SHP77 treated with DMSO at 0.1 percent for 48 hours (cell line): Measurements from ENCODE around the gene CDH15.

Experiments used
- DNase-seq: peaks from one replicate; lab custom pipeline; 2025; lab: John Stamatoyannopoulos, UW

CDH15 gene

GRCh38 chr16:89199241-89200123 lies 27.9 kb downstream of the CDH15 start:
- no peak for DNase-seq

DNA sequence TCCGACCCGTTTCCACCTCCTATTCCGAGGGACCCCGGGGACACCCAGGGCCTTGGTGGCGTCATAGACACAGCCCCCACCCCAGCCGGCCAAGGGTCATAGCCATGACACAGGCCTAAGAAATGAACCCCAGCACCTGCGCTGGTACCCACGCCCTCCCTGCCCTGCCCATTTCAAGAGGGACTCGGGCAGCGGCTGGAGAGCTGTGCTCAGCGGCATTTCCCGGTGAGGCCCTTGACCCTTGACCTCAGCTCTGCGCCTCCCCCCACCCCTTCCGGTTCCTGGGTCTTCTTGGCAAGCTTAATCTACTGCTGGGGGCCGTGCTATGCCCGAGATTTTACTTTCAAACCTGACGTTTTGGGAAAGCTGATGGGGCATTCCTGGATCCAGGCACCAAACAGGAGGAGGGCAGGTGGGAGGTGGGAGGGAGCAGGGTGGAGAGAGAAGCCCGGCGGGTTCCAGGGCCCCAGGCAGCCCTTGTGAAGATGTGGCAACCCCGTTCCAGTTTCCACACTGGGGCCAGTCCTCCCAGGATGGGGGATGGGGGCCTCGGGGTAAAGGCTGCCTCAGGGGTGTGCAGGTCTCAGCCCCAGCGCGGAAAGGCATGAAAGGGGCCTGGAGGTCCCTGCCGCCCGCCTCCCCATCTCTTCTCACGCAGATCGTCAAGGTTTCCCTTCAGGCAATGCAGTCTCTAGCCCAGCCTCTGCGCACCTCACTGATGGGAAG lies 28.7 kb downstream of the CDH15 start, which contains the start of gene SLC22A31:
Gene SLC22A31 (minus strand): TSS at position 414 of the 726 bp plus-strand sequence. CDS start 36 bp downstream, at position 378.
- DNase-seq: no peak

DNA sequence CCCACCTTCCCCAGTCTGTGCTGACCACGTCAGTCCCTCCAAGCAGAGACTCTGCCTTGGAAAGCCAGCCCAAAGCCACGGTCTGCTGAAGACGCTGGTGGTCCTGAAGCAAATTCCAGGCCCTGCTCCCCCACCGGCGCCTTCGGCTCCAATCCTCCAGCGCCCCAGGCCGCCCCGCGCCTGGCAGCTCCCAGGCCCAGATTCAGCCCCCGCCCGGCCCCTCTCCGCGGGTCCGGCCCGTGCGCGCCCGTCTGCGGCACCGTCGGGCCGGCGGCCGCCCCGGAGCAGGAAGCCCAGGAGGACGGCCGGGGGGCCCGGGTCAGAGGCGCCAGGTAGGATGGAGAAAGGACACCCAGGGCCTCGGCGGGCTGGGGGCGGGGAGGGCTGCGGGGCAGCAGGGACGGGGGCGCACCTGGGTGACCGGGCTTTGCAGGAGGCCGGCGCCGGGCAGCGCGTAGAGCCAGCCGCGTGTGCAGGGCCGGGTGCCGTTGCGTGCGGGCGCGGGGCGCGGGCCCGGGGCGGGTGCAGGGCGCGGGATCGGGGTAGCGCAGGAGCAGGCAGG lies 29.4 kb downstream of the CDH15 start:
- DNase-seq: no peak

DNA sequence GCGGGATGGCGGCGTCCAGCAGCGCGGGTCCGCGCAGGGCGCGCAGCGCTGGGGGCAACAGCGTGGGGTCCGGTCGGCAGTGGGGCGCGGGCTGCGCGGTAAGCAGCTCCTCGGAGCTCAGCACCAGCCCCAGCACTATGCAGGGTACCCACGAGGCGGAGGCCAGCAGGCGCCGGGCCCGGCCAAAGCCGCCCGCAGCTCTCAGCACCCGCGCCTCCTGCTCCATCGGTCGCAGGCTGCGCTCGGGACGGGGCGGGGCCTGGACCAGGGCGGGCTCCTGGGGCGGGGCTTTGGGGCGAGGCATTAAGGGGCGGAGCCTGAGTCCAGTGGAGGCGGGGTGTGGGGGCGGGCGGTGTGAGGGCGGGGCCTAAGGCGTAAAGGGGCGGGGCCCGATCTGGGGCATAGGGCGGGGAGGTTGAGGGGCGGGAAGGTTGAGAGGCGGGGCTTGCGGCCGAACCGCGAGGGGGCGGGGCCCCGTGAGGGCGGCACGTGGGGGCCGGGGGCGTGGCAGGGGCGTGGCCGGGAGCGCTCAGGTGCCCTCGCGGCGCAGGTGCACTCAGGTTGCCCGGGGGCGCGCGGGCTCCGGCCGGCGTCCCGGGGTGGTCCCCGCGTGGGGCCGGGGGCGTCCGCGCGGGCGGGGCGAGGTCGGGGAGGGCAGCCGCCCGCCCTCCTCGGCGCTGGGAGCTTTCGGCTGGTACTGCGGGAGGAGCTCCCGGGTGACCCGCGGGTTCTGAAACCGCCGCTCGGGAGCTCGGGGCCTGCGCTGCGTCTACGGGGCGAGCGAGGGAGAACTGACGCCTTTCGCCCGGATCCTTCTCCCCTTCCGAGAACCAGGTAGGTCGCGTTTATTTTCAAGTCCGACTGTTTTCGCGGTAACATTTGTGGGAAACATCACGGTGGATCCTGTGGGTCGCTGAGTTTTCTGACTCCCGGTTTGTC lies 30.2 kb downstream of the CDH15 start:
- no peak for DNase-seq

DNA sequence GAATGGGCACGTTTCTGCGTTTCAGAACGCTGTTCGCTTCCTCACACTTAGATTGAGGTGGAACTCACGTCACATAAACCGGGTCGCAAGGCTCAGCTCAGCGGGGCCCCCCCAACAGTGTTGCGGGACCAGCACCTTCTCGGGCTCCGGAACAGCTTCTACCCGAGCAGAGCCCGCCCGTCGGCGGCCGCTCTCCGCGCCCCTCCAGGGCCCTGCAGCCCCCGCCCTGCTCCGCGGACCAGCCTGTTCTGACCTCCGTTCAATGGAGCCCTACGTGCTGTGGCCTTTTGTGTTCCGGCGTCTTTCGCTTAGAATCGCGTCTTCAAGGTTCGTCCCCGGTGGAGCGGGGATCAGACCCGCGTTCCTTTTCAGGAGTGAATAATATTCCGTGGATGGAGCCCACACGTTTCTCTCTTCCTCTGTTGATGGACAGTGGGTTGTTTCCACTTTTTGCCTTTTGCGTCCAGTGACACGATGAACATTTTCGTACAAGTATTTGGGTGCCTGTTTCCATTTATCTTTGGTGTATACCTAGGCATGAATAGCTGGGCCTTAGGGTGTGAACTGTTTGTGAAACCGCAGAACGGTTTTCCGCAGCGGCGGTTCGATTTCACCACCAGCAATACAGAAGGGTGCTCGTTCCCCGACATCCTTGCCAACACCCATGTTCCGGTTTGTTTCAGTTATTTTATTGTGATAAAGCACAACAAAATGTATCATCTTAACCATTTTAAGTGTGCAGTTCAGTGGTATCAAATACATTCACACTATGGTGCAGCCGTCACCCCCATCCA lies 31.1 kb downstream of the CDH15 start:
- DNase-seq: no peak

- no peak for DNase-seq
Observed at GRCh38 chr16:89207993-89208392, 36.4 kb downstream of the CDH15 start.

DNA sequence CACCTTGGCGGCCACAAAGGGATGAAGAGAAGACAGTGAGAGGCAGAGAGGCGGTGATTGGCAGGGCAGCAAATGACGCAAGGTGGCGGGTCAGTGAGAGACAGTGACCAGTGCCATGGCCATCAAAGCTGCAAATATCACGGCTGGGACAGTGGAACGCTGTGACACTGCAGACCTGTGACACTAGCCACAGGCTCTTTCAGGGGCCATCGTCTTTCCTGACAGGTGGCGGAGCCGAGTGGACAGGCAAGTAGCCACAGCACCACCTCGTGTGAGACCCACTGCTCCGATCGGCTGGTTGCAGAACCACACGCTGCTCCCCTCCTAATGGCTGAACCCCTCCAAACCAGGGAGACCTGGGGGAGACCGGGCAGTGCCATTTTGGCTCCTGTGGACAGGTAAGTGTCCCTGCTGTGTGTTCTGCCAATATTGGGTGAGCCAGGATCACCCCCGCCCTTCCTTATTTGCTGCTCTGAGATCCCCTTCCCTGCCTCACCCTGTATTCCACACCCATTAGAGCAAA lies 38.0 kb downstream of the CDH15 start:
- DNase-seq: no peak

- no peak for DNase-seq
Observed at GRCh38 chr16:89210165-89210903, 38.8 kb downstream of the CDH15 start.

DNA sequence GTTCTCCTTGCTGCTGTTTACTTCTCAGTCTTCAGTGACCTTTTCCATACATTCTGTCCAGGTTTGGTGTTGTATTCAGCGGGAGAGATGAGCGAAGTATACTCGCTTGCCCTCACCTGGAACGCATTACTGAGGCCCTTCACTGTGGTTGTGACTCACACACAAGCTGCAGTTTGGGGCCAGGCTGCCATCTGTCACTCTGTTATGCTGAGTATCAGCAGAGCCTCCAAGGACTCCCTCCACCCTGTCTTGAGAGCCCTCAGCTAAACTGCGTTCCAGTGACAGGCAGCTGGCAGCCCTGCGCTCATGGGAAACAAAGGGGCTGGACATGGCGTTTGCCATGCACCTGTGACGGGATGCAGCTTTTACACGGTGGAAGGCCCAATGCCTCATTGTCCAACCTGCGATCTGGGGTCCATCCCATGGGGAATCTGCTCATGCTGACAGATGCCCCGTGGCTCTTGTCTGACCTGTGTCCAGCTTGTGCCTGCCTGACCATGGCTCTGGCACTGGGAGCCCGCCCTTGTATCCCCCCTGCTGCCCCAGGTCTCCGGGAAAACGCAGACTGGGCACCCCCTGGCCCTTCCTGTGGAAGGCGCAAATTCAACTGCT lies 39.5 kb downstream of the CDH15 start:
- DNase-seq: peak; percentile 38

- DNase-seq: peak; percentile 48
Observed at GRCh38 chr16:89216315-89217137, 45.0 kb downstream of the CDH15 start.

DNA sequence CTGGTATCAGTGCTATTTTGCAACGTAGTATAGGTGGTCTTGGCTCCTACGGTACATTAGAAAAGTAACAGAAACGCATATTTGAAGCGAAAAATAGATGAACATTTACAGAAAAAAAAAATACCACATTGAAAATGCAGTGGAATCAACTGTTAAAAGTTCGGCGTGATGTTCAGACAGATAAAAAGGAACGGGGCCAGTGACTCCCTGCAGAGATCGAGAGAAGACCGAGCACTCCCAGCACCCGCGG lies 45.5 kb downstream of the CDH15 start:
- no peak for DNase-seq

- DNase-seq: peak; percentile 55
Observed at GRCh38 chr16:89217388-89218191, 46.0 kb downstream of the CDH15 start, which contains the start of gene ZNF778. ZNF778 (plus strand) TSS chr16:89217703; CDS start chr16:89221128, 3,425 bp downstream.

- DNase-seq: no peak
Observed at GRCh38 chr16:89219365-89219764, 47.8 kb downstream of the CDH15 start.

DNA sequence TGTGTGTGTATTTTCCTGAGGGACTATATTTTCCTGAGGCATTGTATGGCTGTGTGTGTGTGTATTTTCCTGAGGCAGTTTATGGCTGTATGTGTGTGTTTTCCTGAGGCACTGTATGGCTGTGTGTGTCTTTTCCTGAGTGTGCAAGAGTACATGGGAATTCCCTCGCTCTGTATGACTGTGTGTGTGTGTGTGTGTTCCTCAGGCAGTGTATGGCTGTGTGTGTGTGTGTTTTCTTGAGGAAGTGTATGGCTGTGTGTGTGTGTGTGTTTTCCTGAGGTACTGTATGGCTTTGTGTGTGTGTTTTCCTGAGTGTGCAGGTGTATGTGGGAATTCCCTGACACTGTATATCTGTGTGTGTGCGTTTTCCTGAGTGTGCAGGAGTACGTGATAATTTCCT lies 50.1 kb downstream of the CDH15 start:
- no peak for DNase-seq

GRCh38 chr16:89222931-89223330 lies 51.4 kb downstream of the CDH15 start:
- DNase-seq: no peak

- no peak for DNase-seq
Observed at GRCh38 chr16:89224665-89225064, 53.1 kb downstream of the CDH15 start.

- DNase-seq: peak; percentile 94
Observed at GRCh38 chr16:89230255-89230654, 58.7 kb downstream of the CDH15 start.

- DNase-seq: no peak
Observed at GRCh38 chr16:89232107-89232506, 60.6 kb downstream of the CDH15 start.
